Panc1 (cell line): ENCODE results near the gene TIAM2.

Experiments used
- POLR2AphosphoS5 ChIP-seq: IDR thresholded peaks from 2 replicates; pipeline ENCODE4 v1.6.1; 2012; ENCODE audit warnings: mild to moderate bottlenecking, low read depth, low read length, moderate library complexity
- SIN3A ChIP-seq: IDR thresholded peaks from 2 replicates; pipeline ENCODE4 v1.6.1; 2012; ENCODE audit warnings: low read depth, mild to moderate bottlenecking, low read length, moderate library complexity, borderline replicate concordance; ENCODE audit not compliant: insufficient read depth
- TCF7L2 ChIP-seq: IDR thresholded peaks from 2 replicates; pipeline ENCODE4 v1.6.1; 2011; ENCODE audit warnings: mild to moderate bottlenecking, low read depth, low read length, inconsistent platforms
- TF ChIP-seq, protein P1 (sequence below): fragments of 450-650 bp; IDR thresholded peaks from 2 replicates; pipeline ENCODE4 v1.5.1; 2017; ENCODE audit warnings: mild to moderate bottlenecking
- TF ChIP-seq, protein P2 (sequence below), 2 experiments: IDR thresholded peaks; 2 replicates each; pipeline ENCODE4 v1.6.1; 2011 to 2012; ENCODE audit warnings: low read depth in 2 of 2, control low read depth in 1 of 2, low read length in 1 of 2, mild to moderate bottlenecking in 1 of 2, moderate library complexity in 1 of 2; ENCODE audit not compliant: insufficient read depth in 1 of 2

DNA sequence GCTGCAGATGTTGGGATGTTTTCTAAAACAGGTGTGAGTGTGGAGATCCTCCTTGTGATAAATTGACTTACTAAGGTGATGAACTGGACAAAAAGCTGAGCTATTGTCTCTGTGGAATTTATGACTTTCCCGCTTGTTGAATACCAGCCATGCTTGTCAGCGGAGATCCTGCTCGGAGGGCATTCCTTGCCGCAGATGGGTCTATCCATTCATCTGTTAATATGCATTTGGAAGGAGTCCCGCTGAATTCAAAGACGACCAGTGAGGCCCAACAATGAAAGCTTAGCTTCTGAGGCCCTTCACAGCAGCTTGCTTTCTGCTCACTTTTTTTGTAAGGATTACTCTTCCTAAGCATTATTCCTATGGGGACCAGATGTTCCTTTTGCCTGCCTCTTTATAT is 124.9 kb downstream of the TIAM2 start:
- TF ChIP-seq, protein P1, sequence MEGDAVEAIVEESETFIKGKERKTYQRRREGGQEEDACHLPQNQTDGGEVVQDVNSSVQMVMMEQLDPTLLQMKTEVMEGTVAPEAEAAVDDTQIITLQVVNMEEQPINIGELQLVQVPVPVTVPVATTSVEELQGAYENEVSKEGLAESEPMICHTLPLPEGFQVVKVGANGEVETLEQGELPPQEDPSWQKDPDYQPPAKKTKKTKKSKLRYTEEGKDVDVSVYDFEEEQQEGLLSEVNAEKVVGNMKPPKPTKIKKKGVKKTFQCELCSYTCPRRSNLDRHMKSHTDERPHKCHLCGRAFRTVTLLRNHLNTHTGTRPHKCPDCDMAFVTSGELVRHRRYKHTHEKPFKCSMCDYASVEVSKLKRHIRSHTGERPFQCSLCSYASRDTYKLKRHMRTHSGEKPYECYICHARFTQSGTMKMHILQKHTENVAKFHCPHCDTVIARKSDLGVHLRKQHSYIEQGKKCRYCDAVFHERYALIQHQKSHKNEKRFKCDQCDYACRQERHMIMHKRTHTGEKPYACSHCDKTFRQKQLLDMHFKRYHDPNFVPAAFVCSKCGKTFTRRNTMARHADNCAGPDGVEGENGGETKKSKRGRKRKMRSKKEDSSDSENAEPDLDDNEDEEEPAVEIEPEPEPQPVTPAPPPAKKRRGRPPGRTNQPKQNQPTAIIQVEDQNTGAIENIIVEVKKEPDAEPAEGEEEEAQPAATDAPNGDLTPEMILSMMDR, result no peak
- TF ChIP-seq, protein P2, sequence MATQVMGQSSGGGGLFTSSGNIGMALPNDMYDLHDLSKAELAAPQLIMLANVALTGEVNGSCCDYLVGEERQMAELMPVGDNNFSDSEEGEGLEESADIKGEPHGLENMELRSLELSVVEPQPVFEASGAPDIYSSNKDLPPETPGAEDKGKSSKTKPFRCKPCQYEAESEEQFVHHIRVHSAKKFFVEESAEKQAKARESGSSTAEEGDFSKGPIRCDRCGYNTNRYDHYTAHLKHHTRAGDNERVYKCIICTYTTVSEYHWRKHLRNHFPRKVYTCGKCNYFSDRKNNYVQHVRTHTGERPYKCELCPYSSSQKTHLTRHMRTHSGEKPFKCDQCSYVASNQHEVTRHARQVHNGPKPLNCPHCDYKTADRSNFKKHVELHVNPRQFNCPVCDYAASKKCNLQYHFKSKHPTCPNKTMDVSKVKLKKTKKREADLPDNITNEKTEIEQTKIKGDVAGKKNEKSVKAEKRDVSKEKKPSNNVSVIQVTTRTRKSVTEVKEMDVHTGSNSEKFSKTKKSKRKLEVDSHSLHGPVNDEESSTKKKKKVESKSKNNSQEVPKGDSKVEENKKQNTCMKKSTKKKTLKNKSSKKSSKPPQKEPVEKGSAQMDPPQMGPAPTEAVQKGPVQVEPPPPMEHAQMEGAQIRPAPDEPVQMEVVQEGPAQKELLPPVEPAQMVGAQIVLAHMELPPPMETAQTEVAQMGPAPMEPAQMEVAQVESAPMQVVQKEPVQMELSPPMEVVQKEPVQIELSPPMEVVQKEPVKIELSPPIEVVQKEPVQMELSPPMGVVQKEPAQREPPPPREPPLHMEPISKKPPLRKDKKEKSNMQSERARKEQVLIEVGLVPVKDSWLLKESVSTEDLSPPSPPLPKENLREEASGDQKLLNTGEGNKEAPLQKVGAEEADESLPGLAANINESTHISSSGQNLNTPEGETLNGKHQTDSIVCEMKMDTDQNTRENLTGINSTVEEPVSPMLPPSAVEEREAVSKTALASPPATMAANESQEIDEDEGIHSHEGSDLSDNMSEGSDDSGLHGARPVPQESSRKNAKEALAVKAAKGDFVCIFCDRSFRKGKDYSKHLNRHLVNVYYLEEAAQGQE (IDR thresholded peaks at IDR 0.05; ENCODE audit: insufficient read depth in 1 of 2, low read depth in 2 of 2, low read length in 1 of 2), result no peak
- TF ChIP-seq POLR2AphosphoS5, result no peak
- TF ChIP-seq SIN3A, result no peak
- no peak for TF ChIP-seq TCF7L2
